NCI-H1930 (cell line): ENCODE measurements around the gene TSPYL6.
A peak's percentile ranks its signal among the peaks of the same experiment; 100 is the strongest.
"Not testable (repeated sequence)": the region's sequence is repeated elsewhere in the genome, so short reads cannot be mapped to it uniquely, and the experiment has no call there.

Source experiments
- DNase-seq, 2 experiments: peaks; one replicate each; lab custom pipeline; 2025; lab: John Stamatoyannopoulos, UW

Gene TSPYL6

DNA sequence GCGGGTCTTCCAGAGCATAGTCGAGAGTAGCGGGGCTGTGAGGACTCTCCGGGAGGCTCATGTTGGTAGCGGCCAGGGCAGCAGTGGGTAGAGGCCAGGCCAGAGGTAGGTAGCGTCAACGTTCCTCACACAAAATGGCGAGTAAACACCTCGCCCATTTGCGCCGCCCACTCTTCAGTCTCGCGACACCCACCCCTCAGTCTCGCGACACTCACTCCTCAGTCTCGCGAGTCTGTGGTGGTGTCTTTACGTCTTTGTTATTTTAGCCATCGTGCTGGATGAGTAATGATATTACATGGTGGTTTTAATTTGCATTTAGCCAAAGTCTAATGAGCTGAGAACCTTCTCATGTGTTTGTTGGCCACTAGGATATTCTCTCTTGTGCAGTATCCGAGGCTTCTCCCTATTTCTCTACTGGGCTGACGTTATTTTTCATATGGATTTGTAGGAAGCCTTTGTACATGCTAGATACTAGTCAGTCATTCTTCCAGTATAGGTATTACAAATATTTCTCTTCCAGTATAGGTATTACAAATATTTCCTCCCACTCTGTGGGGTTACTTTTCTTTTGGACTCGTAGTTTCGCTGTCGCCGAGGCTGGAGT lies at the start of gene TSPYL6:
TSS of gene TSPYL6 (minus strand) at position 139 of the 604 bp plus-strand sequence. CDS start at position 61, 78 bp downstream.
- DNase-seq = no peak

DNA sequence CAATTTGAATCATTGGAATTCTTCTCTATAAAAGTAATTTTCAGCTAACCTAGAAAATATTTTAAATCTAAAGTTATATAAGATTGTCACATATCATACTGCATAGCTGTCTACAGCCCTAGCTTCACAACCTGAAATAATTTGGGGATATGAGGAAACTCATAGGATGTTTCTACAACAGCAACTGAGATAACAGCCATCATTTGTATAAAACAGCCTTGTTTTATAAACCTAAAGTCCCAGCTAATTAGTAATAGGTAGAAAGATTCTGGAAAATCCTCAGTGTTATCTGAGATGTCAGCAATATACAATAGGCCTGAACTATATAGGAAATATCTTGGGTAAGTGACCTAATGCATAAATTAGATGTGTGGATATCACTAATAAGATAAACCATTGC lies 47.6 kb upstream of the TSPYL6 start:
- DNase-seq = no peak

DNA sequence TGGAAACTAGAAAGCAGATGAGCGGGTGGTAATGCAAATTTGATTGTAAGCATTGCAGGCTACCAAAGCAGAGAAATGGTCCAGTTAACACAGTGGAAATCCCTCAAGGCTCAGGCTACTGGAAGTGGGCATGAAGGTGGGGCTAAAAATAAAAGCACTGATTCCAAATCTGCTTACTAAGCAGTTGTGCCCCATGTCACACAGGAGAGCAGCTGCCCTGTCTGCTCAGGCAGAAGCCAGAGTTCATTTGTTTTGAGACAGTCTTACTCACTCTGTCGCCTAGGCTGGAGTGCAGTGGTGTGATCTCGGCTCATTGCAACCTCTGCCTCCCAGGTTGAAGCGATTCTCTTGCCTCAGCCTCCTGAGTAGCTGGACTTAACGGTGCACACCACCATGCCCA lies 42.5 kb upstream of the TSPYL6 start:
- no peak for DNase-seq

DNA sequence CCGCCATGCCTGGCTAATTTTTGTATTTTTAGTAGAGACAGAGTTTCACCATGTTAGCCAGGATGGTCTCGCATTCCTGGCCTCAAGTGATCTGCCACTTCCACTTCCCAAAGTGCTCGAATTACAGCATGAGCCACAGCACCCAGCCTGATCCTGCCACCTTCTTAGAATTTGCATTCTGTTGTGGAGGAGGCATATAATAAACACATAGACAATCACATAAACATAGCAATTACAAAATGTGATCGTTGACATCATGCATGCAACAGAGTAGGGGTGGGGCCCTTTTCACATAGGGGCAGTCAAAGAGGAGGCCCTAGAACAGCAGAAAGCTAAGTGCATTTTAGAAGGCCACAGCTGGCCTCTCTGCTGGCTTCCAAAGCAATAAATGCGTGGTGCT lies 39.9 kb upstream of the TSPYL6 start:
- DNase-seq = no peak

- DNase-seq = not testable (repeated sequence)
Measured at GRCh38 chr2:54294665-54295064, 38.6 kb upstream of the TSPYL6 start.

GRCh38 chr2:54290356-54291025 lies 34.5 kb upstream of the TSPYL6 start:
- DNase-seq = no peak

- no peak for DNase-seq
Measured at GRCh38 chr2:54289917-54290316, 33.9 kb upstream of the TSPYL6 start.

DNA sequence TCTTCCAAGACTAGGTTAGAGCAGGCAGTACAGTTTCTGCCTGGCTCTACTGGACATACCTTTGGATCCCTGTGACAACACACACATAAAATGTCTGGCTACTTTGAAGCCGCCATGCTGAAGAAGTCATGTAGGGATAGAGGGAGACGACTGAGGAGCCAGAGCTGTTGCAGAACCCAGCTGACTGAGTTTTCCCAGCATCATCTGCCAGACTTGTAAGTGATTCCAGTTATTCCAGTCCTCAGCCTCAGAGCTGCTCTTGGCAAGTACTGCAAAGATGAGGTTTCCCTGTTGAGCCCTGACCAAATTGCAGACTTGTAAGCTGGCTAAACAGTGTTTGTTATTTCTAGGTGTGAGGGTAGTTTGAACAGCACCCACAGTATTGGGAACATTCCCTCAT lies 31.5 kb upstream of the TSPYL6 start:
- DNase-seq = no peak

GRCh38 chr2:54285451-54285850 lies 29.4 kb upstream of the TSPYL6 start:
- DNase-seq = no peak

DNA sequence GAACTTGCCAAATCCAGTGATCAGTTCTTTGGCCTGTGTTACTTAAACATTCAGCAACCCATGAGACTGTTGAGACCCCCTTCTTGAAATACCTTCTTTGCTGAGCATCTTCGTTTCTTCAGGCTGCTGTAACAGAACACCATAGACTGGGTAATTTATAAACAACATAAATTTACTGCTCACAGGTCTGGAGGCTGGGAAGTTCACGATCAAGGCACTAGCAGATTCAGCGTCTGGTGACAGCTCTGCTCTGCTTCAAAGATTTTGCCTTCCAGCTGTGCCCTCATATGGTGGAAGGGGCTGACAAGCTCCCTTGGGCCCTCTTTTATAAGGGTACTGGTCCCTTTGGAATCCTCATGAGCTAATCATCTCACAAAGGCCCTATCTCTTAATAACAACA lies 28.8 kb upstream of the TSPYL6 start:
- no peak for DNase-seq

GRCh38 chr2:54279385-54279784 lies 23.4 kb upstream of the TSPYL6 start:
- DNase-seq = no peak

DNA sequence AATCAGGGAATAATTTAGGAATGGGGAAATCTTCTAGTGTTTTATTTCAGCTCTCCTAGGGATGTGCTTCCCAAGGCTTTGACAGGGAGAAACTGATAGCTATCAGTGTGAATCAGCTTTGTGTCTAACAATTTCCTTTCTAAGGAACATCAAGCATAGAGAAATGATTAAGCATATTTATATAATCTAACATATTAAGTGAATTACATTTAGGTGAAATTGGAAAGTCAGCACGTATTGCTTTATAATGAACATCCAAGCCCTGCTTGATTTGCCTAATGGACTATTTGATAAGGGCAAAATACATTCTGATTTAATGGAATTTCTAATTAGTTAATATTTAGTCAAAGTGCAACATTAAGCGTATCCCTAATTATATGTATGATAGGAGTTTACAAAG lies 19.5 kb upstream of the TSPYL6 start:
- no peak for DNase-seq

DNA sequence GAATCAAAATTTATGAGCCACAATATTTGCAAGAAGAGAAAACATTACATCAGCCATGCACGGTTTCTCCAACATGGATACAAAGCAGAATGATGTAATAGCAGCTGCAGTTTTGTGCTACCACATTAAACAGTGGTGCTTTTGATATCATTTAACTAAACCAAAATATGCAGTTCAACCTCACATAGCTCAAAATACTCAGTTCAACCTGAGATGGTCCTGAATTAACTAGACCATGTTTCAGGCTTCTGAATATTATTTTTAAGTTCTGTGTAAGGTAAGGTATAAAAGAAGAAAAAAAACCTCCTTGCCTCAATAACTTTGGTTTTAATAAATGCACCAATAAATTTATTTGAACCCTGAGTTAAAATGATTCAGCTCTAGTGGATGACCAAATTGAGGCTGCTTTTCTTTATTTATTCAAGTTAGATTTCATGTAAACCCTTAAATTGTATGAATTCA lies 18.8 kb upstream of the TSPYL6 start:
- peak in 1 of 2 experiments; percentile 58 for DNase-seq

- DNase-seq = no peak
Measured at GRCh38 chr2:54271843-54272627, 16.0 kb upstream of the TSPYL6 start.

- no peak for DNase-seq
Measured at GRCh38 chr2:54271189-54271588, 15.2 kb upstream of the TSPYL6 start.

DNA sequence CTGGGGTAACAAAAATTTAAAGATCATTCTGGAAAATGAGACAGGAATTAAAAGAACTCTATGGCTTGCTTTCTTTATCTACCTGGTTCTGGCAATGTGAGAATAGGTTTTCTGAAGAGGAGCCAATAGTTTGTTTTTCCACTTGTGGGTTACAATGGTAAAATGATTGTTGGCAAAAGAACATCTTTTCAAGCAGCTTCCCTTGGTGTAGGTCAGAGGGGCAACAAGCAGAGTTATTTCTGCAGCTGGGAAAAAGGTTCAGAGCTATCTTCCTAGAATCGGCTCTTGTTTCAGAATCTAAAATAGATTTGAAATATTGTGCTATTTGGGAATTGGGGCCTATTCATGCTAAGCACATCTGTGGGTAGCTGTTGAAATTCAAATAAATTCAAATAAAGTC lies 11.5 kb upstream of the TSPYL6 start:
- no peak for DNase-seq

GRCh38 chr2:54265081-54265480 lies 9.1 kb upstream of the TSPYL6 start:
- DNase-seq = not testable (repeated sequence)

- DNase-seq = no peak
Measured at GRCh38 chr2:54262015-54262765, 6.2 kb upstream of the TSPYL6 start.

DNA sequence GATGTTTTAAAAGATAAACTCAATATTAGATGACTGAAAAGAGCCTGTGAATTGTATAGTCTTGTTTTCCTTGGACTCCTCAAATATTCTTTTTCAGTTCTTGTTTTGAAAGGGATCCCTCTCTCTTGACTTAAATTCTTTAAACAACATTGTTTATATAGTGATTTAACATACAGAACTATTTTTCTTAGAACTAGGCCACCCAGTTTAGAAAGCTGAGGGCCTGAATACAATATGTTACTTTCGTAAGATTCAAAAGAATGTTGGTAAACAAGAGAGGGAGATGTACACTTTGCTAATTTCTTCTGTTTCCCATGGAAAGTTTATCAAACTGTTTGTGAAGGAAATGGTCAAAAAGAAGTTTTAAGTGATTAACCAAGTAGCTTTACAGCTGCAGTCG lies 5.5 kb upstream of the TSPYL6 start:
- DNase-seq = no peak

DNA sequence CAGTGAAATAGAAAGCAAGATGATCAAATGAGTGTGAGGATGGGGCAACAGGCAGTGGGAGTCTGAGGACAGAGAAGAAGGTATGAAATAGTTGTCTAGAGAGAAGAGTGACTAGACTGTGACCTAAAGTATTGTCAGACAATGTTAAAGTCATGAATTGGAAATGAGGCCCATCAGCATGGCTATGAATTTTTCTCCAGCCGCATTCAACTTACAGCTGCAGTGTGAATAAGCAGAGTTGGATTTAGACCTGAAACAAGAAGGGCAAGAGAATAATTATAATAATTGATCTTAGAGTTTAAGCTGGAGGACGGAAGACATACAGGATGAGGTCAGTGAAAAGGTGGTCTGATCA lies 4.2 kb upstream of the TSPYL6 start:
- no peak for DNase-seq

DNA sequence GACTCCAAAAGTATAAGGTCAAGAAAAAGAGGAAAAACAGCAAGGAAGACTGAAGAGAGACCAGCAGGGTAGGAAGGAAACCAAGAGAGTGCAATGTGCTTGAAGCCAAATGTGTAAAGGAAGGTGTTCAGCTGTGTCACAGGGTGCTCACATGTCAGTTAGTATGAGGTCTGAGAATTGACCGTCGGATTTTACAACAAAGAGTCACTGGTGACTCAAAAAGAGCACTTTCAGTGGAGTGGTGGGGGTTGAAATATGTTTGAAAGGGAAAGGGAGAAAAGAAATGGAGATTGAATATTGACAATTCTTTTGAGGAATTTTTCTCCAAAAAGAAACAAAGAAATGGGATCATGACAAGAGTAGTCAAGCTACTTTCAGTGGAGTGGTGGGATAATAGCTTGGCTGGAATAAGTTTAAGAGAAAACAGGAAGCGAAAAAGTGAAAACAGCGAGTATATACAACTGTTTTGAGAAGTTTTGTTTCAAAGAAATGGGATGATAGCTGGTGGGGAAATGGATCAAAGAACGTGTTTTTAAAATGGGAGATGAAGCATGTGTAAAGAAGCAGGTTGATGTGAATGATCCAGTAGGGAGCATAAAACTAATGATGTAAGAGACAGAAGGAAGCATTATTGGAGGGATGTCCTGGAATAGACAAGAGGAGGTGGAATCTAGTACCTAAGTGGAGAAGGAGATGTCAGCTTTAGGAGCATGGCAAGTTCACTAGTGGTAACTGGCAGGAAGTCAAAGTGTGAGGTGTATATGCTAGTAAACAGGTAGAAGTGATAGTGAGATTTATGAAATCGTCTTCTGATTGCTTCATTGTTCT lies 3.6 kb upstream of the TSPYL6 start:
- no peak for DNase-seq

- no peak for DNase-seq
Measured at GRCh38 chr2:54258166-54258565, 2.1 kb upstream of the TSPYL6 start.
